C4-2B (cell line): ENCODE data around the gene MICAL1.

Experiments used
- H3K27ac ChIP-seq: fragments of 450-650 bp; 2 replicates; pipeline ENCODE4 v1.5.1; 2017
- ZFX ChIP-seq: fragments of 450-650 bp; IDR thresholded peaks from 2 replicates; pipeline ENCODE4 v1.6.1; 2017
- TF ChIP-seq, protein P1 (sequence below): fragments of 450-650 bp; conservative IDR thresholded peaks from 2 replicates; pipeline ENCODE4 v1.5.1; 2017; ENCODE audit warnings: mild to moderate bottlenecking

Gene MICAL1

GRCh38 chr6:109474995-109475394 lies 19.4 kb upstream of the MICAL1 start:
- TF ChIP-seq, protein P1, sequence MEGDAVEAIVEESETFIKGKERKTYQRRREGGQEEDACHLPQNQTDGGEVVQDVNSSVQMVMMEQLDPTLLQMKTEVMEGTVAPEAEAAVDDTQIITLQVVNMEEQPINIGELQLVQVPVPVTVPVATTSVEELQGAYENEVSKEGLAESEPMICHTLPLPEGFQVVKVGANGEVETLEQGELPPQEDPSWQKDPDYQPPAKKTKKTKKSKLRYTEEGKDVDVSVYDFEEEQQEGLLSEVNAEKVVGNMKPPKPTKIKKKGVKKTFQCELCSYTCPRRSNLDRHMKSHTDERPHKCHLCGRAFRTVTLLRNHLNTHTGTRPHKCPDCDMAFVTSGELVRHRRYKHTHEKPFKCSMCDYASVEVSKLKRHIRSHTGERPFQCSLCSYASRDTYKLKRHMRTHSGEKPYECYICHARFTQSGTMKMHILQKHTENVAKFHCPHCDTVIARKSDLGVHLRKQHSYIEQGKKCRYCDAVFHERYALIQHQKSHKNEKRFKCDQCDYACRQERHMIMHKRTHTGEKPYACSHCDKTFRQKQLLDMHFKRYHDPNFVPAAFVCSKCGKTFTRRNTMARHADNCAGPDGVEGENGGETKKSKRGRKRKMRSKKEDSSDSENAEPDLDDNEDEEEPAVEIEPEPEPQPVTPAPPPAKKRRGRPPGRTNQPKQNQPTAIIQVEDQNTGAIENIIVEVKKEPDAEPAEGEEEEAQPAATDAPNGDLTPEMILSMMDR, result no peak
- no peak for TF ChIP-seq ZFX
- peak overlapping the region; percentile 35; the same call in 1 of the 2 replicates for H3K27ac ChIP-seq

DNA sequence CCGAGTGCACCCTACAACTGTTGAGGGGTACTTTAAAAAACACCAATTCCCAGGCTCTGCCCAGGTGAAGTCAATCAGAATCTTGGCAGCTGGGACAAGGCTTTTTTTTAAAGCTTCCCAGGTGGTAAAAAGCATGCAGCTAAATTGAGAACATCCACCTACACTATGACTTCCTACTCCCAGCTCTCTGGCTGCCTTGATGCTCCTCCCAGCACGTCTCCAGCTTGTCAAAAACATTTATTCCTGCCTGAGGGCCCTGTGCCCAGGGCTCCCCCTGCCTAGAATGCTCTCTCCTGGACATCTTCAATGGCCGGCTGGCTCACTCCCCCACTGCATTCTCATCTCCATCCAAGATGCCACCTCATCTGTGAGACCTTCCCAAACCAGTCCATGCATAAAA lies 17.5 kb upstream of the MICAL1 start:
- H3K27ac ChIP-seq, result peak overlapping the region; percentile 80; the same call in 1 of the 2 replicates
- TF ChIP-seq, protein P1, result no peak
- TF ChIP-seq ZFX, result no peak

GRCh38 chr6:109472132-109472995 lies 16.8 kb upstream of the MICAL1 start:
- TF ChIP-seq, protein P1, result no peak
- no peak for TF ChIP-seq ZFX
- peak overlapping the region; percentile 80 for H3K27ac ChIP-seq

DNA sequence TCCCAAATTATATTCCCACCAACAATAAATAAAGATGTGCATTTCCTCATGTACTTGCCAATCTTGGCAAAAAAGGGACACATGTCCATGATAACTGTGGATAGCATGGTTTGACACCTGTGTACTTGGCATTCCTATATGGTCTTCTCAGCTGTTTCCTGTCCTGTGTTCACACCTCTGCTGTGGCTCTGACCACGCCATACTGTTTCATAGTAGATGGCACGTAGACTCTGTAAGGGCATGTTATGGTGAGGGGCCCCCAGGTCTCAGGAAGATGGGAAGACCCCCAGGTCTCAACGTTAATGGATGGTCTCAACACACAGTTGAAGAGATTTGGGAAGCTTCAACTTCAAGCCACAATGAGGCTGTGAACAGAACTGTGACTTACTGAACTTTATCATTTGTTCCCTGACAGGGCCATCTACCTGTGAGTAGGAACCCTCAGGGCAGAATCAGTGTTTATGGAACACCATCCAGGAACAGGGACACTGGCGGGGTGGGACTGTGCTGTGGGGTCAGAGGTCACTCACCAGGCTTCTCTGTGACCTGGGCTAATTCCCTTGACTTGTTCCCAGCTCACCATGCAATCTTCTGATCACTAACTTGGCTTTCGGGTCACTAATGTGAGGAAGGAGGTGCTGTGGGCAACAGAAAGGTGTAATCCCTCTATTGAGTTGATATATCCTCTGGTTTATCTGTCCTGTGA lies 15.7 kb upstream of the MICAL1 start:
- peak overlapping the region; percentile 80 for H3K27ac ChIP-seq
- TF ChIP-seq ZFX, result no peak
- TF ChIP-seq, protein P1, result no peak

DNA sequence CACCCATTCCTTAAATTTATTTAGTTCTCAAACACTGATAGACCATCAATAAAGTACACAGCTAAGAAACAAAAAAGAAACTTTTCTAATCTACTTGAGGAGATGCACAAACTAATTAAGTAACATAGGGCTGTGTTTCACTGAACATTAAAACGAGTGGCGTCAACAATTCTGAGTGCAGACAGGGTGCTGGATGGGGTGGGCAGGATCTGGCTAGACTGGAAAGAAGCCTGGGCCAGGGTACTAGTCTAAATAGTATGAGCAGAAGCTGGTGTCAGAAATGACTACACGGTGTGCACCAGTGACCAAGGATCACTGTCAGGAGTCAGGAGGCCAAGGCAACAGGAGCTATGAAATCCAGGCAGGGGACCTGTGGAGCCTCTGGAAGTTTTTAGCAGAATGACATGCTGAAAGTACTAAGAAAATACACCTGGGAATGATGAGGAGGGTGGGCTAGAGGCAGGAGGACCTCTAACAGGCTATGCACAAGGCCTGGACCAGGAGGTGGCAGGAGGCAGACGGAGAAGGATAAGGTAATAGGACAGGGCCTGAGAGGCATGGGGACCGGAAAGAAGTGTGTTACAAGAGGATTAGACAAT lies 14.1 kb upstream of the MICAL1 start:
- no peak for TF ChIP-seq ZFX
- TF ChIP-seq, protein P1, result no peak

GRCh38 chr6:109467696-109468095 lies 12.1 kb upstream of the MICAL1 start:
- TF ChIP-seq, protein P1, result no peak
- TF ChIP-seq ZFX, result no peak
- H3K27ac ChIP-seq, result peak overlapping the region; percentile 73

More for the DNA sequence above, 14.1 kb upstream of the MICAL1 start:
- H3K27ac ChIP-seq, result peak overlapping the region; percentile 80
